Ovary (tissue), 3 donors: ENCODE measurements around the gene TMEM54.

Experiments
- CTCF ChIP-seq, 3 donors: fragments of 450-650 bp in 2 of 3; fragments of 200-600 bp in 1 of 3; IDR thresholded peaks; one replicate each; pipeline versions ENCODE4 v1.5.1 to v1.8.0; 2016 to 2022; ENCODE audit warnings: antibody characterized with exemption in 3 of 3, mild to moderate bottlenecking in 1 of 3
- EP300 ChIP-seq: sonication (generic); formaldehyde crosslinking; IDR thresholded peaks from one replicate; pipeline ENCODE4 v1.6.1; 2017; ENCODE audit warnings: antibody characterized with exemption
- POLR2A ChIP-seq: fragments of 450-650 bp; IDR thresholded peaks from one replicate; pipeline ENCODE4 v1.6.1; 2017; ENCODE audit warnings: antibody characterized with exemption, mild to moderate bottlenecking, moderate library complexity
- donor health status: DM: no; HTN: no; CAD: no.

GRCh38 chr1:32903991-32904785 is 3.0 kb upstream of the TMEM54 start:
- TF ChIP-seq CTCF (IDR thresholded peaks at IDR 0.05), result no peak
- TF ChIP-seq POLR2A, result no peak
- TF ChIP-seq EP300, result no peak
